Stomach smooth muscle (tissue), 2 donors: Measurements from ENCODE around the gene PDGFRB.

Experiments used
- H3K27ac ChIP-seq: one replicate; pipeline ENCODE4 v1.7.0; 2013; ENCODE audit warnings: mild to moderate bottlenecking, low read length, inconsistent platforms
- H3K27me3 ChIP-seq, 2 donors: one replicate each; pipeline ENCODE4 v1.7.0; 2013; ENCODE audit warnings: low read length in 2 of 2; ENCODE audit not compliant: insufficient read depth in 2 of 2, control insufficient read depth in 1 of 2
- H3K36me3 ChIP-seq, 2 donors: one replicate each; pipeline ENCODE4 v1.7.0; 2013; ENCODE audit warnings: low read length in 2 of 2; ENCODE audit not compliant: control insufficient read depth in 2 of 2, insufficient read depth in 2 of 2
- H3K4me1 ChIP-seq: one replicate; pipeline ENCODE4 v1.7.0; 2013; ENCODE audit warnings: low read length; ENCODE audit not compliant: control insufficient read depth, insufficient read depth
- H3K4me3 ChIP-seq, 2 donors: one replicate each; pipeline ENCODE4 v1.7.0; 2013; ENCODE audit warnings: low read length in 2 of 2
- H3K9ac ChIP-seq, 2 donors: one replicate each; pipeline ENCODE4 v1.7.0; 2013; ENCODE audit warnings: low read length in 2 of 2, mild to moderate bottlenecking in 1 of 2
- H3K9me3 ChIP-seq, 2 donors: one replicate each; pipeline ENCODE4 v1.7.0; 2013; ENCODE audit warnings: low read length in 2 of 2; ENCODE audit not compliant: control insufficient read depth in 2 of 2
- donor health status: healthy.
- donor health status: Pancreatic carcinoma.

The PDGFRB gene

DNA sequence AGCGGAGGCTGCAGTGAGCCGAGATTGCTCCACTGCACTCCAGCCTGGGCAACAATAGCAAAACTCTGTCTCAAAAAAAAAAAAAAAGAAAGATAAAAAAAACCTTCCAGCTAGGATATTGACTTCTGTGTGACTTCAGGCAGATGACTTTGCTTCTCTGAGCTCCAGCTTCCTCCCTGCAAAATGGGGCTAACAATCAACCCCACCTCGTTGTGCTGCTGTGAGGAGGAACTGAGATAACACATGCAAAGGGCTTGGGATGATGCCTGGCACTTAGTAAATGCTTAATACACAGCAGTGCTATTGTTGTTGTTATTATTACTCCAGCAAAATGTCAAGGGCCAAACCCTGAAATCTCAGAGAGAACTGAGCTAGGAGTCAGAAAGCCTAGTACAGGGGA lies 7.4 kb upstream of the PDGFRB start:
- H3K4me1 ChIP-seq: peaks cover 32% of the 10 kb centered on the region
- no peak overlapping the region for H3K27ac ChIP-seq
- H3K9ac ChIP-seq: no peak overlapping the region
- H3K36me3 ChIP-seq: no peaks in the 10 kb centered on the region
- peaks cover 2 to 21% of the 10 kb centered on the region in 2 donors for H3K27me3 ChIP-seq
- no peak overlapping the region for H3K4me3 ChIP-seq
- H3K9me3 ChIP-seq: no peaks in the 10 kb centered on the region

- Histone ChIP-seq H3K36me3 (no peaks in the 10 kb centered on the region), H3K9me3 (no peaks in the 10 kb centered on the region), H3K27ac (no peak overlapping the region), H3K4me3 (no peak overlapping the region), H3K9ac (no peak overlapping the region), H3K4me1 (peaks cover 40% of the 10 kb centered on the region), H3K27me3 (peaks cover 0 to 12% of the 10 kb centered on the region in 2 donors)
These were observed 6.5 kb upstream of the PDGFRB start for GRCh38 chr5:150162142-150162513.

DNA sequence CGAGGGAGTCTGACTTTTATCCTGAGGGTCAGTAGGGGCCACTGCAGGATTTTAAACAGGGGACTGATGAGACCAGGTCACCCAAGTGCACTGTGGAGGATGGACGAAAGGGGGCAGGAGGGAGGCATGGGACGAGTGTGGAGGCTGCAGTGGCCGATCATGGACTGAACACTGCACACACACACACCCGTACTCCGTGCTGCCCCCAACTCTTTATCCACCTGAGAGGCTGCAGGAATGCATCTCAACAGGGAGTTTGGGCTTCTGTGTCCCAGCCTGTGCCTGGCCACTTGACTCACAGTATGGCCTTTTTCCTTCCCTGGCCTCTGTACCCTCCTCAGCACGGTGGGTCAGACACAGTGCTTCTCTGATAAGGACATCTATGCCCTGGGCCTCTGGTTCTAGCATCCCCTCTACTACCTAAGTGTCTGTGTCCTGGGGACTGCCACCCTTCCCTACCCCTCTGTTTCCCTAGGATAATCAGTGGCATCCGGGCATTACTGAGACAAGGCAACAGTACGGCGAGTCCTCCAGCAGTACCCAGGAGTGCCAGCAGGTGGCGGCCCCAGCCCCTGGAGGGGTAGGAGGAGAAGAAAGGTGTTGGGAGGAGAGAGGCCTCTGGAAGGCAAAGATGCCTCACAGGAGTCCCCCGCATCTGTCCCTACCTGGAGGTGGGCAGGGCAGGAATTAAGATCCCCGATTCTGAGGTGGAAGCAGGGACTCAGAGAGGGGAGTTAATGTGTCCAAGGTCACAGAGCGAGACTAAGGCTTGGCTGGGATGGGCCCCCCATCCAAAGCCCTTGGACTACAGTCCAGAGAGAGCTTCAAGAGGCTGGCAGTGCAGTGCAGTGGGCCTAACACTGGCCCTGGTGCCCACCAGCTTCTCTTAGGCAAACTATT lies 5.8 kb upstream of the PDGFRB start:
- Histone ChIP-seq H3K27ac (no peak overlapping the region), H3K4me1 (peaks cover 40% of the 10 kb centered on the region), H3K27me3 (peaks cover 0 to 6% of the 10 kb centered on the region in 2 donors), H3K9me3 (no peaks in the 10 kb centered on the region), H3K9ac (no peak overlapping the region), H3K36me3 (no peaks in the 10 kb centered on the region), H3K4me3 (no peak overlapping the region)

DNA sequence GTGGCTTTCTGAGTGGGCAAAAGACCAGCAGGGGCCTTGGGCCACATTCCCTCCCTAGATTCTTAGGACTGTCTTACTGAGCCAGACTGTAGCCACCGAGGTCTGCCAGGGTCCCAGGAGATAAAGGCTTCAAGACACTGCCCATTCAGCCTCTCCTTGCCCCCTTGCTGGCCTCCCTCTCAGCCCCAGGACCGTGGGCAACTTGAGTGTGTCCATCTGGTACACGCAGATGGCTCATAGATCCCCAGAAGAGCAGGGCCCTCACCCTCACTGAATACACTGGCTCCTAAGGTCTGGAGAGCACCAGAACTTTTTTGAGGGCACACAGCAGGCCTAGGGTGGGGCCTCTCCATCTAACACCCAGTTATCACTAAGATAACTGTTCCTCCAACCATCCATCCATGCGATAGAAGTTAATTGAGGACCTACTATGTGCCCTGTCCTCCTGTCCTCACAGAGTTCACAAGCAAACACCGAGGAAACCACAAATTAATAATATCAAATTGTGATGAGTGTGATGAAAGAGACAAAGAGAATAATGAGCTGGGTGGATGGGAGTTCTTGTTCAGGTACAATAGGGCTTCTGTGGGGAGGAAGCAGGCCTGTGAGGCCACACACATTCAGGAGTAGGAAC lies 4.9 kb upstream of the PDGFRB start:
- Histone ChIP-seq H3K36me3 (no peaks in the 10 kb centered on the region), H3K27ac (peak overlapping the region; percentile 31), H3K9ac (no peak overlapping the region), H3K27me3 (no peaks in the 10 kb centered on the region), H3K9me3 (no peaks in the 10 kb centered on the region), H3K4me3 (no peak overlapping the region), H3K4me1 (peaks cover 48% of the 10 kb centered on the region)

GRCh38 chr5:150159741-150160179 lies 4.1 kb upstream of the PDGFRB start:
- no peaks in the 10 kb centered on the region for H3K27me3 ChIP-seq
- peak overlapping the region; percentile 31 for H3K27ac ChIP-seq
- no peaks in the 10 kb centered on the region for H3K9me3 ChIP-seq
- no peak overlapping the region for H3K9ac ChIP-seq
- H3K36me3 ChIP-seq: no peaks in the 10 kb centered on the region
- H3K4me1 ChIP-seq: peaks cover 49% of the 10 kb centered on the region
- no peak overlapping the region for H3K4me3 ChIP-seq

- Histone ChIP-seq H3K4me1 (peaks cover 45% of the 10 kb centered on the region), H3K27me3 (no peaks in the 10 kb centered on the region), H3K4me3 (no peak overlapping the region), H3K9me3 (no peaks in the 10 kb centered on the region), H3K36me3 (no peaks in the 10 kb centered on the region), H3K9ac (no peak overlapping the region), H3K27ac (peak overlapping the region; percentile 11)
These were observed 3.4 kb upstream of the PDGFRB start for GRCh38 chr5:150159031-150159430.

DNA sequence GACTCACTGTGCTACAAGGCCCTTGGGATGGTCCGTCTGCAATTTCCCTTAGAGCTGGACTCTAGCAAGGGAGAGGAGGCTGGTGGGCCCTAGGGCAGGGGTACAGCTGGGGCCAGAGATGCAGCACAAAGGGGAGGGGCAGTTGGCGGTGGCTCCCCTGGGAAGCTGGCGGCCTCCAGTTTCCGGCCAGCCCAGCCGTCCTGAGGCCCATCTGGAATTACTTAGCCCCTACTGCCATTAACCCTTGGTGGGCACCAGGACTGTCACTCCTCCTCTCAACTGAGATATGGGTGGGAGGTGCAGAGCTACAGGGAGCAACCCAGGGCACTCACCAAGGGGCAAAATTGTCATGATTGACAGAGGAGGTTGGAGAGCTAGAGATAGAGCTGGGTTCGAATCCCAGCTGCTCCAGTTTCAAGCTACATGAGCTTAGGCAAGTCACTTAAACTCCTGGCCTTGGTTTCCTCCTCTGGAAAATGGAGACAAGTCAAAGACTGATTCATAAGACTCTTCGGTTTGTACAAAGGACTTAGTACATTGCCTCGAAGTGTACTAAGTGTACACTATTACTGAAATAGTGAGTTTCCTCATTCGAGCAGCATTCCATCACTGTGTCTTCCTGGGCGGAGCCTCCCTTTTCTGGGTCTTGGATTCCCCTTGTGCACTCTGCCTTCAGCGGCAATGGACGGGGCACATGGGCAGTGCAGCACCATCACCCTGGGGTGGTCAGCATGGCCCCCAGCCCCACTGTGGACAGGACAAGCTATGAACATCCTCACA lies 2.7 kb upstream of the PDGFRB start:
- Histone ChIP-seq H3K4me1 (peaks cover 45% of the 10 kb centered on the region), H3K4me3 (no peak overlapping the region), H3K27ac (peak overlapping the region; percentile 11), H3K27me3 (no peaks in the 10 kb centered on the region), H3K36me3 (no peaks in the 10 kb centered on the region), H3K9ac (no peak overlapping the region), H3K9me3 (no peaks in the 10 kb centered on the region)

GRCh38 chr5:150157168-150157567 lies 1.5 kb upstream of the PDGFRB start:
- Histone ChIP-seq H3K9me3 (no peaks in the 10 kb centered on the region), H3K4me3 (no peak overlapping the region), H3K36me3 (no peaks in the 10 kb centered on the region), H3K9ac (no peak overlapping the region), H3K27ac (no peak overlapping the region), H3K4me1 (peaks cover 42% of the 10 kb centered on the region), H3K27me3 (no peaks in the 10 kb centered on the region)

- peak overlapping the region; percentile 55 to 81 for H3K4me3 ChIP-seq
- no peaks in the 10 kb centered on the region for H3K36me3 ChIP-seq
- H3K9ac ChIP-seq: peak overlapping the region in 1 of 2 donors; percentile 58
- no peaks in the 10 kb centered on the region for H3K9me3 ChIP-seq
- peaks cover 36% of the 10 kb centered on the region for H3K4me1 ChIP-seq
- H3K27ac ChIP-seq: peak overlapping the region; percentile 55
- H3K27me3 ChIP-seq: no peaks in the 10 kb centered on the region
These were observed 895 bp upstream of the PDGFRB start for GRCh38 chr5:150156540-150156939.

GRCh38 chr5:150156027-150156368 lies 353 bp upstream of the PDGFRB start:
- H3K27me3 ChIP-seq: no peaks in the 10 kb centered on the region
- H3K9ac ChIP-seq: peak overlapping the region; percentile 58 to 66
- H3K36me3 ChIP-seq: no peaks in the 10 kb centered on the region
- H3K4me3 ChIP-seq: peak overlapping the region; percentile 55 to 81
- peak overlapping the region; percentile 55 for H3K27ac ChIP-seq
- H3K4me1 ChIP-seq: peaks cover 33% of the 10 kb centered on the region
- H3K9me3 ChIP-seq: no peaks in the 10 kb centered on the region
